ENCODE data around the gene SNX3. TPM values are rescaled to one million over a fixed set of nuclear protein-coding genes. Genes with fewer than 3 reads are reported as not detected.
A peak's percentile ranks its signal among the peaks of the same experiment; 100 is the strongest.
"Not testable (repeated sequence)": the region's sequence is repeated elsewhere in the genome, so short reads cannot be mapped to it uniquely, and the experiment has no call there.

The SNX3 gene
- total RNA-seq: 100 to 1,000 TPM; 123 to 182 (median 170) TPM

DNA sequence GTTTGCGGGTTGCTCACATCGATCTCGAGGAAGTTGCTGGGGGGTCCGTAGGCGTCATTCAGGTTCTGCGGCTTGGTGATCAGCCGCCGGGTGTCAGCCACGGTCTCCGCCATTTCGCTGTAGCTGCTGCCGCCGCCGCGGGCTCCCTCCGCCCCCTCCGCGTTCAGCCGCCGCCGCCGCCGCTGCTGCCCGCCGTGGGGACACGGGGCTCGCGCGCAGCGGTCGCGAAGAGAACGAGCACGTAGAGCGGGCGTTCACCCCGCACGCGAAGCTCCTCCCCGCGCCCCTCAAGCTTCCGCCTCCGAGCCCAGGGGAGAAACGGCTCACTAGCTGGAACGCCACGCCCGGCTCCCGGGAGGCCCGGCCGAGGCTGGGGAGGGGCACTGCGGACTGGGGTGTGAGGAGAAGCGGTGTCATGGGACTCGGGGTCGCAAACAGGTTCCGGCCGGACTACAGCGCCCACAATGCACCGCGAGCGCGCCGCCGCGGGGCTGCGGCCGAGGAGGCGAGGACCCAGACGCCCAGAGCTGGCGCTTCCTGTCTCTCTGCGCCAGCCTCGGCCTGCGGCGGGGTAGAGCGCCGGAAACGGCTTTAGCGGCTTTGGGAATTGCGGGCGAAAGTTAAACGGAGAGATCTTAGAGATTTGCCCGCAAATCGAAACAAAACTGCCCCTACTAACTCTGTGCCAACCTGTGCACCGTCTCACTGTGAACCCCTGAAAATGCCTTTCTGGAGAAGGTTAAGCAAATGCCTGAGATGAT lies at the start of gene SNX3:
Gene SNX3 (minus strand): TSS at position 232 of the 761 bp plus-strand sequence. CDS start 119 bp downstream, at position 113.
- peak; percentile 84 to 85 for DNase-seq (ENCODE audit: low spot score in 2 of 2)
- peak within 1 kb of the TSS; percentile 65 to 95 (median 76) for H3K4me3 ChIP-seq
- peaks cover 0 to 4% (median 0%) of the 10 kb centered on the region in 3 donors for H3K36me3 ChIP-seq
- 0% methylated on average over 36 to 48 of the region's 83 CpGs for WGBS, 2 donors
- no peaks in the 10 kb centered on the region for H3K27me3 ChIP-seq
- TF ChIP-seq EP300 (IDR thresholded peaks at IDR 0.05): peak; percentile 62 to 95
- TF ChIP-seq POLR2A (IDR thresholded peaks at IDR 0.05): peak; percentile 42 to 78
- TF ChIP-seq, protein P1, sequence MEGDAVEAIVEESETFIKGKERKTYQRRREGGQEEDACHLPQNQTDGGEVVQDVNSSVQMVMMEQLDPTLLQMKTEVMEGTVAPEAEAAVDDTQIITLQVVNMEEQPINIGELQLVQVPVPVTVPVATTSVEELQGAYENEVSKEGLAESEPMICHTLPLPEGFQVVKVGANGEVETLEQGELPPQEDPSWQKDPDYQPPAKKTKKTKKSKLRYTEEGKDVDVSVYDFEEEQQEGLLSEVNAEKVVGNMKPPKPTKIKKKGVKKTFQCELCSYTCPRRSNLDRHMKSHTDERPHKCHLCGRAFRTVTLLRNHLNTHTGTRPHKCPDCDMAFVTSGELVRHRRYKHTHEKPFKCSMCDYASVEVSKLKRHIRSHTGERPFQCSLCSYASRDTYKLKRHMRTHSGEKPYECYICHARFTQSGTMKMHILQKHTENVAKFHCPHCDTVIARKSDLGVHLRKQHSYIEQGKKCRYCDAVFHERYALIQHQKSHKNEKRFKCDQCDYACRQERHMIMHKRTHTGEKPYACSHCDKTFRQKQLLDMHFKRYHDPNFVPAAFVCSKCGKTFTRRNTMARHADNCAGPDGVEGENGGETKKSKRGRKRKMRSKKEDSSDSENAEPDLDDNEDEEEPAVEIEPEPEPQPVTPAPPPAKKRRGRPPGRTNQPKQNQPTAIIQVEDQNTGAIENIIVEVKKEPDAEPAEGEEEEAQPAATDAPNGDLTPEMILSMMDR (IDR thresholded peaks at IDR 0.05): peak in 3 of 5 experiments; percentile 18 to 43 (median 36)
- no peaks in the 10 kb centered on the region for H3K9me3 ChIP-seq
- peak within 1 kb of the TSS; percentile 84 to 99 (median 98) for H3K27ac ChIP-seq
- peaks cover 0 to 41% (median 5%) of the 10 kb centered on the region in 4 donors for H3K4me1 ChIP-seq

DNA sequence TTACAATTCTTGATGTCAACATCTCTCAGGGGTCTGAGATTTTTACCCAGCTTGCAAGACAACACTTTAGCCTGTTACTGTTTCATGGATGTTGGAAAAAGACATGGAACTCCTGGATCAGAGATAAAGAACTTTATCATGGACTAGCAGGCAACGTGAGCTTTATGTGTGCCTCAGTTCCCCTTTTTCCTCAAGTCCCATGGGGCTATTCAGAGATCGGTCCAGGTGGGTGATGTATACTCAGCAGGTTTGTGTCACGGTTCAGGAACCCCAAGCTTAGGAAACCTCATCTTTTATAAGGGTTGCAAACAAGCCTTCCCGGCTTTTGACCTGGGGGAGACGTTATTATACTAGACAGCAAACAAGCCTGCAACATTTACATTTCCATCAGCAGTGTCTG lies 49.0 kb upstream of the SNX3 start:
- no peaks in the 10 kb centered on the region for H3K4me1 ChIP-seq
- TF ChIP-seq, protein P1 (IDR thresholded peaks at IDR 0.05): no peak
- TF ChIP-seq EP300 (IDR thresholded peaks at IDR 0.05) (no peak), POLR2A (IDR thresholded peaks at IDR 0.05) (no peak)
- H3K9me3 ChIP-seq: no peaks in the 10 kb centered on the region
- no peak overlapping the region for H3K4me3 ChIP-seq
- H3K36me3 ChIP-seq: no peaks in the 10 kb centered on the region
- no peak overlapping the region for H3K27ac ChIP-seq
- H3K27me3 ChIP-seq: no peaks in the 10 kb centered on the region
- WGBS, 2 donors: 92 to 93% methylated on average over 5 of the region's 5 CpGs
- DNase-seq (ENCODE audit: low spot score in 2 of 2): no peak

DNA sequence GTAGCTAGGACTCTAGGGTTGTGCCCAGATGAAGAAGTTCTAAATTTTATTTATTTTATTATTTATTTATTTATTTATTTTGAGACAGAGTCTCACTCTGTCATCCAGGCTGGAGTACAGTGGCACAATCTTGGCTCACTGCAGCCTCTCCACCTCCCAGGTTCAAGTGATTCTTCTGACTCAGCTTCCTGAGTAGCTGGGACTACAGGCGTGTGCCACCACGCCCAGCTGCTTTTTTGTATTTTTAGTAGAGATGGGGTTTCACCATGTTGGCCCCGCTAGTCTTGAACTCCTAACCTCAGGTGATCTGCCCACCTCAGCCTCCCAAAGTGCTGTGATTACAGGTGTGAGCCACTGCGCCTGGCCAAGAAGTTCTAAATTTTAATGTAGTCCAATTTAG lies 47.8 kb upstream of the SNX3 start:
- 88 to 90% methylated on average over 4 of the region's 4 CpGs for WGBS, 2 donors
- not testable (repeated sequence) for H3K4me3 ChIP-seq; H3K27ac ChIP-seq; H3K9me3 ChIP-seq; H3K27me3 ChIP-seq; H3K36me3 ChIP-seq; H3K4me1 ChIP-seq; DNase-seq (ENCODE audit: low spot score in 2 of 2)

DNA sequence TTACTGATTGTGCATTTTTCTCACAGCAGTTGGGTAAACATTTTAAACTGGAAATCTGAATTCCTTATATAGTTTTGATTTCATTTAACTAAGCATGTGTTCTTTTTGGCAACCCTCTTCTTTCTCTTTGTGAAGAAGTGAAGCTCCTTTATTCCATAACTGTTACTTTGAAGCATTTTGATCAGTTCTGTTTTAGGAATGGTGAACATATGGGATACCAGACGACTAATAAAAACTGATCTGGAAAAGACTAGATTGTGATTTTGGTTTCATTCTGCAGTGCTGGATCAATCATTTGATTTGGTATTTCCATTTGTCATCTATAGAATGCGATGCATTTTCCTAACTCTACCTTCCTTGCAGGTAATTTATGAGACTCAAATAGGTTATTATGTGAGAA lies 43.8 kb upstream of the SNX3 start:
- Histone ChIP-seq H3K36me3 (no peaks in the 10 kb centered on the region), H3K4me3 (no peak overlapping the region), H3K9me3 (no peaks in the 10 kb centered on the region), H3K27ac (no peak overlapping the region), H3K27me3 (no peaks in the 10 kb centered on the region), H3K4me1 (no peaks in the 10 kb centered on the region)
- 84 to 90% methylated on average over 2 of the region's 2 CpGs for whole genome bisulfite sequencing, 2 donors
- TF ChIP-seq, protein P1 (IDR thresholded peaks at IDR 0.05): no peak
- DNase-seq (ENCODE audit: low spot score in 2 of 2): no peak

DNA sequence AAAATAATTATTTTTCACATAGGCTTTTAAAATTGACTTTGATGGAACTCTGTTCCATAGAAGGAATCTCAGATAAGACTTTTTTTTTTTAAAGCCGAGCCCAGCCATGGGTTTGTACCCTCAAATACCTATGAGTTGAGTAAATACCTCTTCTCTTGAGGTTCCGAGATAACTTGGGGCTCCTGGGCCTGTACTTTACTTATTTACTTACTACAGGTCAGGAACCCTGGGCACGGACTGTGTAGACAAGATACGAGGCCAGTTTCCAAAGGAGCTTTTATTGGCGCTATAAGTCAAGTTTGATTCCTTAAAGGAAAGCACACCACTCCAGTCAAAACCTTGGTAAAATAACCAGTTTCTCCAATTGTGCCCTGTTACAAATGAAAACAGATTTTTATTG lies 41.5 kb upstream of the SNX3 start:
- Histone ChIP-seq H3K4me1 (no peaks in the 10 kb centered on the region), H3K36me3 (no peaks in the 10 kb centered on the region), H3K9me3 (no peaks in the 10 kb centered on the region), H3K4me3 (no peak overlapping the region), H3K27me3 (no peaks in the 10 kb centered on the region), H3K27ac (no peak overlapping the region)
- WGBS, 2 donors: 95 to 98% methylated on average over 5 of the region's 5 CpGs
- TF ChIP-seq, protein P1 (IDR thresholded peaks at IDR 0.05): no peak
- TF ChIP-seq EP300 (IDR thresholded peaks at IDR 0.05): no peak
- TF ChIP-seq POLR2A (IDR thresholded peaks at IDR 0.05): no peak
- DNase-seq (ENCODE audit: low spot score in 2 of 2): no peak

Data from tibial nerve (tissue), 4 donors.